Kidney (tissue), 14 donors: ENCODE results near the gene SNTG2. TPM values are rescaled to one million over a fixed set of nuclear protein-coding genes. Genes with fewer than 3 reads are reported as not detected.

Experiments used
- DNase-seq, 5 donors: peaks; one replicate each; pipeline ENCODE4 v3.0.0-alpha.2; 2013 to 2020
- FAIRE-seq: peaks from 2 replicates; lab custom pipeline; 2012; peaks lifted over from hg19 to GRCh38; lab: Jason Lieb, UNC
- H3K27ac ChIP-seq, 2 donors: one replicate each; pipeline ENCODE4 v1.7.0; 2013; ENCODE audit warnings: low read depth in 2 of 2, low read length in 2 of 2, inconsistent platforms in 1 of 2
- H3K27me3 ChIP-seq: one replicate; pipeline ENCODE4 v1.7.1; 2013; ENCODE audit warnings: low read length, inconsistent platforms; ENCODE audit not compliant: control insufficient read depth, insufficient read depth
- H3K36me3 ChIP-seq, 3 donors: one replicate each; pipeline versions ENCODE4 v1.7.0 to v1.7.1; 2013; ENCODE audit warnings: low read length in 3 of 3, control low read depth in 1 of 3, inconsistent platforms in 1 of 3; ENCODE audit not compliant: insufficient read depth in 3 of 3, control insufficient read depth in 2 of 3
- H3K4me1 ChIP-seq, 3 donors: one replicate each; pipeline versions ENCODE4 v1.7.0 to v1.7.1; 2013; ENCODE audit warnings: low read length in 3 of 3, inconsistent platforms in 1 of 3, low read depth in 1 of 3; ENCODE audit not compliant: control insufficient read depth in 2 of 3, insufficient read depth in 2 of 3
- H3K4me3 ChIP-seq, 3 donors: one replicate each; pipeline versions ENCODE4 v1.7.0 to v1.8.1; 2013; ENCODE audit warnings: low read length in 3 of 3, control low read depth in 1 of 3, inconsistent platforms in 1 of 3
- H3K9ac ChIP-seq, 3 donors: one replicate each; pipeline versions ENCODE4 v1.7.0 to v1.7.1; 2013; ENCODE audit warnings: low read length in 3 of 3, control low read depth in 1 of 3, inconsistent platforms in 1 of 3
- H3K9me3 ChIP-seq, 3 donors: one replicate each; pipeline versions ENCODE4 v1.7.0 to v1.7.1; 2013; ENCODE audit warnings: low read length in 3 of 3, control low read depth in 1 of 3, inconsistent platforms in 1 of 3; ENCODE audit not compliant: control insufficient read depth in 2 of 3, insufficient read depth in 1 of 3
- CTCF ChIP-seq: IDR thresholded peaks from 3 replicates; pipeline ENCODE4 v1.5.1; 2012; ENCODE audit warnings: mild to moderate bottlenecking, moderate library complexity, borderline replicate concordance; ENCODE audit not compliant: insufficient read depth; ENCODE audit errors: extremely low read depth
- intact Hi-C: fragments of 100-400 bp; cut with DNase I; formaldehyde crosslinking; loops from one replicate; pipeline ENCODE4 v1.11.1; 2022
- polyA plus RNA-seq: library from polyadenylated mRNA; stranded (reverse); fragments of 350-450 nt; fragmentation: Illumina TruSeq; extraction: RNeasy Lipid Tissue Mini Kit (QIAGEN cat#74804); gene quantifications from one replicate; pipeline ENCODE4 v1.2.3, GENCODE V29; 2014; ENCODE audit warnings: low read depth, low replicate concordance; ENCODE audit not compliant: insufficient read depth
- total RNA-seq: library from RNA; stranded (reverse); fragmentation: NEBNext Ultra II Directional; extraction: Animal tissue kit (Norgen Biotek cat#: 25700); gene quantifications from one replicate; pipeline ENCODE4 v1.2.1, GENCODE V29; 2021
- donor health status: control.
- donor health status: control.
- donor health status: control.
- donor health status: control.
- donor health status: control.
- donor health status: DM: yes; HTN: yes; CAD: no.
- donor health status: Normal renal cell carcinoma (clear cell type).

Gene SNTG2
- total and polyA plus RNA-seq, 2 donors from 2014 or later, result 2.2 TPM; not detected in 1

- Histone ChIP-seq H3K27ac (no peak overlapping the region), H3K9ac (no peak overlapping the region), H3K27me3 (no peaks in the 10 kb centered on the region), H3K9me3 (no peaks in the 10 kb centered on the region), H3K4me3 (no peak overlapping the region), H3K4me1 (no peaks in the 10 kb centered on the region), H3K36me3 (no peaks in the 10 kb centered on the region)
- no peak for FAIRE-seq
- intact Hi-C loops, result no loop called here
- DNase-seq, result no peak
- no peak for TF ChIP-seq CTCF
These were observed 360.2 kb downstream of the SNTG2 start for GRCh38 chr2:1310866-1311265.

- H3K9ac ChIP-seq, result no peak overlapping the region
- FAIRE-seq (no peak), DNase-seq (no peak)
- H3K4me3 ChIP-seq, result no peak overlapping the region
- H3K27ac ChIP-seq, result no peak overlapping the region
- intact Hi-C loops, result no loop called here
- no peaks in the 10 kb centered on the region for H3K9me3 ChIP-seq
- H3K36me3 ChIP-seq, result no peaks in the 10 kb centered on the region
- TF ChIP-seq CTCF, result no peak
- H3K27me3 ChIP-seq, result no peaks in the 10 kb centered on the region
- no peaks in the 10 kb centered on the region for H3K4me1 ChIP-seq
These were observed 362.7 kb downstream of the SNTG2 start for GRCh38 chr2:1313240-1313924.

- Histone ChIP-seq H3K4me3 (no peak overlapping the region), H3K27me3 (no peaks in the 10 kb centered on the region), H3K36me3 (no peaks in the 10 kb centered on the region), H3K4me1 (no peaks in the 10 kb centered on the region), H3K27ac (no peak overlapping the region), H3K9ac (no peak overlapping the region), H3K9me3 (no peaks in the 10 kb centered on the region)
- no peak for DNase-seq
- no peak for FAIRE-seq
- no peak for TF ChIP-seq CTCF
- intact Hi-C loops, result no loop called here
These were observed 363.6 kb downstream of the SNTG2 start for GRCh38 chr2:1314254-1314653.
